ENCODE data around the gene DEXI. TPM values are rescaled to one million over a fixed set of nuclear protein-coding genes. Genes with fewer than 3 reads are reported as not detected.
A peak's percentile ranks its signal among the peaks of the same experiment; 100 is the strongest.

The DEXI gene
- total RNA-seq, 1 donor from 2014 or later = 94.2 TPM

- H3K36me3 ChIP-seq = no peaks in the 10 kb centered on the region
- no peaks in the 10 kb centered on the region for H3K9me3 ChIP-seq
- DNase-seq (ENCODE audit: low spot score in 2 of 2) = no peak
- H3K4me3 ChIP-seq = no peak overlapping the region
- H3K27ac ChIP-seq = no peak overlapping the region
- intact Hi-C loops (cut with DNase I) = no loop called here
- H3K4me1 ChIP-seq = peaks cover 0 to 18% of the 10 kb centered on the region in 2 donors
- TF ChIP-seq CTCF (IDR thresholded peaks at IDR 0.05) = no peak
- H3K27me3 ChIP-seq = no peaks in the 10 kb centered on the region
Observed at GRCh38 chr16:10951026-10951425, 8.8 kb upstream of the DEXI start.

GRCh38 chr16:10950393-10950792 lies 8.1 kb upstream of the DEXI start:
- TF ChIP-seq CTCF (IDR thresholded peaks at IDR 0.05) = no peak
- H3K9me3 ChIP-seq = no peaks in the 10 kb centered on the region
- no peak overlapping the region for H3K4me3 ChIP-seq
- no peak for DNase-seq (ENCODE audit: low spot score in 2 of 2)
- H3K4me1 ChIP-seq = peaks cover 5 to 24% of the 10 kb centered on the region in 2 donors
- no peak overlapping the region for H3K27ac ChIP-seq
- H3K27me3 ChIP-seq = no peaks in the 10 kb centered on the region
- no peaks in the 10 kb centered on the region for H3K36me3 ChIP-seq
- intact Hi-C loops (cut with DNase I) = no loop called here

- peaks cover 10 to 28% of the 10 kb centered on the region in 2 donors for H3K4me1 ChIP-seq
- peak overlapping the region in 1 of 2 donors; percentile 3 for H3K27ac ChIP-seq
- peak in 1 of 2 donors; percentile 78 for DNase-seq (ENCODE audit: low spot score in 2 of 2)
- H3K9me3 ChIP-seq = no peaks in the 10 kb centered on the region
- H3K36me3 ChIP-seq = no peaks in the 10 kb centered on the region
- intact Hi-C loops (cut with DNase I) = loop anchor here (10.0 kb wide), 2 partner anchors 795 to 1855 kb away; partner anchors contain the start of genes HAPSTR1 and TXNDC11
- no peak overlapping the region for H3K4me3 ChIP-seq
- no peaks in the 10 kb centered on the region for H3K27me3 ChIP-seq
- TF ChIP-seq CTCF (IDR thresholded peaks at IDR 0.05) = peak in 1 of 3 experiments; percentile 8
Observed at GRCh38 chr16:10949424-10949970, 7.2 kb upstream of the DEXI start.

- Histone ChIP-seq H3K27me3 (no peaks in the 10 kb centered on the region), H3K4me1 (peaks cover 10 to 37% of the 10 kb centered on the region in 2 donors), H3K36me3 (no peaks in the 10 kb centered on the region), H3K9me3 (no peaks in the 10 kb centered on the region), H3K27ac (no peak overlapping the region), H3K4me3 (no peak overlapping the region)
- TF ChIP-seq CTCF (IDR thresholded peaks at IDR 0.05) = no peak
- intact Hi-C loops (cut with DNase I) = loop anchor here (10.0 kb wide), 2 partner anchors 798 to 1852 kb away; partner anchors contain the start of genes HAPSTR1 and TXNDC11
- no peak for DNase-seq (ENCODE audit: low spot score in 2 of 2)
Observed at GRCh38 chr16:10947211-10947787, 5.0 kb upstream of the DEXI start.

GRCh38 chr16:10946308-10946707 lies 4.0 kb upstream of the DEXI start:
- Histone ChIP-seq H3K4me3 (no peak overlapping the region), H3K27me3 (no peaks in the 10 kb centered on the region), H3K4me1 (peaks cover 10 to 37% of the 10 kb centered on the region in 2 donors), H3K36me3 (no peaks in the 10 kb centered on the region), H3K27ac (no peak overlapping the region), H3K9me3 (no peaks in the 10 kb centered on the region)
- intact Hi-C loops (cut with DNase I) = loop anchor here (10.0 kb wide), 2 partner anchors 798 to 1852 kb away; partner anchors contain the start of genes HAPSTR1 and TXNDC11
- TF ChIP-seq CTCF (IDR thresholded peaks at IDR 0.05) = no peak
- no peak for DNase-seq (ENCODE audit: low spot score in 2 of 2)
